ENCODE measurements around the gene IMPA2. TPM values are rescaled to one million over a fixed set of nuclear protein-coding genes. Genes with fewer than 3 reads are reported as not detected.

The IMPA2 gene
- total and polyA plus RNA-seq, 2 experiments from 2014 or later = 8.1 to 13.0 TPM

DNA sequence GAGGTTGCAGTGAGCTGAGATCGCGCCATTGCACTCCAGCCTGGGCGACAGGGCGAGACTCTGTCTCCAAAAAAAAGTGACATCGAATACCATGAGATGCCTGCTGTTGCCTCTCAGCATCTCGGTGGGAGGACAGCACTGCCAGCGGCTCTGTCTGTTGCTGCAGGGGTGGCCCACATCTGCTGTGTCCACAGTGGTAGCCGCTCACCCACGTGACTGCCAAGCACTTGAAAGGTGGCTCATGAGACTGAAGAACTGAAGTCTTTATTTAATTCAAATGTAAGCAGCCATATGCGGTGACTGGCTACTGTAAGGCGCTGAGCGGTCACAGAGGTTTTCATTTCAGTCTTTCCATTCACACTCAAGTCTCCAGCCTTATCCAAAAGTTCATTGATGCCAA, 25.8 kb downstream of the IMPA2 start:
- Histone ChIP-seq H3K79me2 (ENCODE audit: insufficient read depth) (no peaks in the 10 kb centered on the region), H3K4me2 (ENCODE audit: unreplicated experiment) (no peak overlapping the region), H4K20me1 (ENCODE audit: insufficient read depth) (no peaks in the 10 kb centered on the region), H3K27ac (no peak overlapping the region), H3K9ac (no peak overlapping the region), H3K4me1 (ENCODE audit: insufficient read depth) (peaks cover 7% of the 10 kb centered on the region; the same call in 1 of the 2 replicates), H3K36me3 (ENCODE audit: low read depth) (no peaks in the 10 kb centered on the region), H2AFZ (no peak overlapping the region), H3F3A (ENCODE audit: insufficient read depth) (no peaks in the 10 kb centered on the region), H3K27me3 (replicated peaks; ENCODE audit: insufficient read depth) (no peaks in the 10 kb centered on the region), H3K4me3 (no peak overlapping the region), H3K9me3 (ENCODE audit: low read depth) (no peaks in the 10 kb centered on the region), H3K9me2 (ENCODE audit: insufficient read depth) (no peaks in the 10 kb centered on the region)
- 90 to 92% methylated on average over 12 of the region's 12 CpGs for WGBS, 2 experiments (ENCODE audit: low coverage in 1 of 2, low lambda C conversion rate in 2 of 2, missing lambda C conversion rate in 2 of 2)
- TF ChIP-seq EZH2 (IDR thresholded peaks at IDR 0.05; ENCODE audit: insufficient read depth, poor library complexity, severe bottlenecking) (no peak), EZH2phosphoT487 (IDR thresholded peaks at IDR 0.05; ENCODE audit: insufficient read depth, low read depth) (no peak)
- DNase-seq = no peak
- in situ Hi-C loops (cut with MboI) = loop anchor here (10.0 kb wide), 1 partner anchor 272 kb away; no protein-coding TSS in a partner anchor

DNA sequence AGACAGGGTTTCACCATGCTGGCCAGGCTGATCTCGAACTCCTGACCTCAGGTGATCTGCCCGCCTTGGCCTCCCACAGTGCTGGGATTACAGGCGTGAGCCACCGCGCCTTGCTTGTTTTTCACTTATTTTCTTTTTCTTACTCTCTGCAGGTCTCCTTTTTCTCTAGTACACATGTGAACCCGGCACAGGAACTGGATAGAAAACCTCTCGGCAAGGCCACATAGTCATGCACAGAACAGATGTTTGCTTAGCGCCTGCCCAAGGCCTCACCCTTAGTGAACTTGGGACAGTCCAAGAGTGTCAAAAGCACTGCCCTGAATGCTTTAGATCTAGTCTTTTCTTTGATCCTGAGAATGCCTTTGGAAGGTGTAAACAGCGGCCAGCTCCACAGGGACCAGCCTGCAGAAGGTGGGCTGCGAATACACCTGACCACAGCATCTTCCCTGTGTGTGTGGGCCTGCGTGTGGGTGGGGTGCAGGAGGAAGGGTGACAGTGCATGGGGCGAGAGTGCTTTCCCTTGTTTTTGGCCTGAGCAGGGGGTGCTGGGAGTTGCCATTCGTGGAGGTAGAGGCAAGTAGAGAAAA, 27.0 kb downstream of the IMPA2 start:
- H3F3A ChIP-seq (ENCODE audit: insufficient read depth) = no peaks in the 10 kb centered on the region
- H3K4me2 ChIP-seq (ENCODE audit: unreplicated experiment) = no peak overlapping the region
- DNase-seq = no peak
- H3K27ac ChIP-seq = no peak overlapping the region
- in situ Hi-C loops (cut with MboI) = loop anchor here (10.0 kb wide), 1 partner anchor 273 kb away; no protein-coding TSS in a partner anchor
- peaks cover 7% of the 10 kb centered on the region; the same call in 1 of the 2 replicates for H3K4me1 ChIP-seq (ENCODE audit: insufficient read depth)
- WGBS, 2 experiments (ENCODE audit: low coverage in 1 of 2, low lambda C conversion rate in 2 of 2, missing lambda C conversion rate in 2 of 2) = 87 to 88% methylated on average over 11 to 13 of the region's 13 CpGs
- H4K20me1 ChIP-seq (ENCODE audit: insufficient read depth) = no peaks in the 10 kb centered on the region
- H3K4me3 ChIP-seq = no peak overlapping the region
- TF ChIP-seq EZH2phosphoT487 (IDR thresholded peaks at IDR 0.05; ENCODE audit: insufficient read depth, low read depth) = no peak
- TF ChIP-seq EZH2 (IDR thresholded peaks at IDR 0.05; ENCODE audit: insufficient read depth, poor library complexity, severe bottlenecking) = no peak
- H3K9me2 ChIP-seq (ENCODE audit: insufficient read depth) = no peaks in the 10 kb centered on the region
- H3K36me3 ChIP-seq (ENCODE audit: low read depth) = no peaks in the 10 kb centered on the region
- no peak overlapping the region for H2AFZ ChIP-seq
- H3K79me2 ChIP-seq (ENCODE audit: insufficient read depth) = no peaks in the 10 kb centered on the region
- no peak overlapping the region for H3K9ac ChIP-seq
- H3K27me3 ChIP-seq (replicated peaks; ENCODE audit: insufficient read depth) = no peaks in the 10 kb centered on the region
- H3K9me3 ChIP-seq (ENCODE audit: low read depth) = no peaks in the 10 kb centered on the region

DNA sequence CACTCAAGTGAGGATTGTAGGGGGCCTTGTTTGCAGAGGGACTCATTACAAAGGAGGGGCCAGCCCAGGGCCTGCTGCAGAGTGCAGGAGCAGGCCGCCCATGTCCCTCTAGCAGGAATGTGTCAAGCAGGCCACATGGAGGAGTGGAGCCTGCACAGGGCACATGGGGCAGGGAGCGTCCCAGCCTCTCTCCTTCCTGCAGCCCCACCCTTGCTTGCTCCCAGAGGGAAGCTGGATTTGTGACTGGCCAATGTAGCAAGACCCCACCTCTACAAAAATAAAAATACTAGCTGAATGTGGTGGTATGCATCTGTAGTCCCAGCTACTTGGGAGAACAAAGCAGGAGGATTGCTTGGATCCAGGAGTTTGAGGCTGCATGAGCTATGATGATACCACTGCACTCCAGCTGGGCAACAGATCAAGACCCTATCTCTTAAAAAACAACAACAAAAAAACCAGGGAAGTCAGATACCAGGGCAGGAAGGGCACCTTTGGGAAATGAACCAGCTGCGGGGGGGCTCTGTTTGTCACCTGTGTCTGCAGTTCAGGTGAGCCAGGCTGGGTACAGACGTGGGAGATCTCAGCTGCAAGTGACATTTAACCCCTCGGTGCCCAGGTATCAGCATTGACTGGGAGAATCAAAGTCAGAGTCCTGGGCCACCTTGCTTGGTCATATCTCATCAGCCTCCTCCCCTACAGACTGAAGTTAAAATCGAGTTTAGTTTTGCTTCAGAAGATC, 27.7 kb downstream of the IMPA2 start:
- no peak overlapping the region for H2AFZ ChIP-seq
- no peaks in the 10 kb centered on the region for H4K20me1 ChIP-seq (ENCODE audit: insufficient read depth)
- H3K4me3 ChIP-seq = no peak overlapping the region
- WGBS, 2 experiments (ENCODE audit: low coverage in 1 of 2, low lambda C conversion rate in 2 of 2, missing lambda C conversion rate in 2 of 2) = 59 to 64% methylated on average over 6 of the region's 6 CpGs
- no peaks in the 10 kb centered on the region for H3K9me3 ChIP-seq (ENCODE audit: low read depth)
- no peaks in the 10 kb centered on the region for H3K79me2 ChIP-seq (ENCODE audit: insufficient read depth)
- DNase-seq = no peak
- H3K9ac ChIP-seq = no peak overlapping the region
- no peak overlapping the region for H3K27ac ChIP-seq
- no peaks in the 10 kb centered on the region for H3K27me3 ChIP-seq (replicated peaks; ENCODE audit: insufficient read depth)
- H3K4me2 ChIP-seq (ENCODE audit: unreplicated experiment) = no peak overlapping the region
- H3F3A ChIP-seq (ENCODE audit: insufficient read depth) = no peaks in the 10 kb centered on the region
- in situ Hi-C loops (cut with MboI) = loop anchor here (10.0 kb wide), 1 partner anchor 274 kb away; no protein-coding TSS in a partner anchor
- TF ChIP-seq EZH2 (IDR thresholded peaks at IDR 0.05; ENCODE audit: insufficient read depth, poor library complexity, severe bottlenecking) = no peak
- no peak for TF ChIP-seq EZH2phosphoT487 (IDR thresholded peaks at IDR 0.05; ENCODE audit: insufficient read depth, low read depth)
- H3K36me3 ChIP-seq (ENCODE audit: low read depth) = no peaks in the 10 kb centered on the region
- H3K9me2 ChIP-seq (ENCODE audit: insufficient read depth) = no peaks in the 10 kb centered on the region
- H3K4me1 ChIP-seq (ENCODE audit: insufficient read depth) = peaks cover 7% of the 10 kb centered on the region; the same call in 1 of the 2 replicates

DNA sequence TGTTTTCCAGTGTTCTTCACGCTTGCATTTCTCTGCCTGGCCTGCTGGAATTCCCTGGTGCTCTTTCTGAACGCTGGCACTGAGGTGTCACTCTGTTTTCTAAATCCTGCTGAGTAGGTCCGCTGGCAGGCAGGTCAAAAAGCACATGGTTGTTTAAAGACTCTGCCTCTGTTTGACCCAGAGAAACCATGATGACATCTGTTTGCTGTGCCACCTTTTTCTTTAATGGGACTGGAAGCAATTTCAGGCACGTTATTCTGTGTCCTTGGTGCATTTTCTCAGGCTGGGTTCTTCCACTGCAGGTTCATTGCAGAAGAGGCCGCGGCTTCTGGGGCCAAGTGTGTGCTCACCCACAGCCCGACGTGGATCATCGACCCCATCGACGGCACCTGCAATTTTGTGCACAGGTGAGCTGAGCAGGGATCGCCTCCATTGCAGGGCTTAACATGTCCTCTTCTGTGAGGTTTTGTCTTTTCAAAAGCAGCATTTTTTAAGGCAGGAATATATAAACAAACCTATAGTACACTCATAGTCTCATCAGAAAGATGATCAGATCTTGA, 28.4 kb downstream of the IMPA2 start:
- no peaks in the 10 kb centered on the region for H3K9me2 ChIP-seq (ENCODE audit: insufficient read depth)
- 83 to 84% methylated on average over 12 of the region's 12 CpGs for WGBS, 2 experiments (ENCODE audit: low coverage in 1 of 2, low lambda C conversion rate in 2 of 2, missing lambda C conversion rate in 2 of 2)
- no peaks in the 10 kb centered on the region for H3F3A ChIP-seq (ENCODE audit: insufficient read depth)
- no peak overlapping the region for H2AFZ ChIP-seq
- H3K27me3 ChIP-seq (replicated peaks; ENCODE audit: insufficient read depth) = no peaks in the 10 kb centered on the region
- H3K4me1 ChIP-seq (ENCODE audit: insufficient read depth) = peaks cover 7% of the 10 kb centered on the region; the same call in 1 of the 2 replicates
- H3K79me2 ChIP-seq (ENCODE audit: insufficient read depth) = no peaks in the 10 kb centered on the region
- H3K36me3 ChIP-seq (ENCODE audit: low read depth) = no peaks in the 10 kb centered on the region
- H3K9me3 ChIP-seq (ENCODE audit: low read depth) = no peaks in the 10 kb centered on the region
- no peaks in the 10 kb centered on the region for H4K20me1 ChIP-seq (ENCODE audit: insufficient read depth)
- no peak for DNase-seq
- no peak overlapping the region for H3K4me2 ChIP-seq (ENCODE audit: unreplicated experiment)
- in situ Hi-C loops (cut with MboI) = loop anchor here (10.0 kb wide), 1 partner anchor 275 kb away; no protein-coding TSS in a partner anchor
- H3K27ac ChIP-seq = no peak overlapping the region
- TF ChIP-seq EZH2 (IDR thresholded peaks at IDR 0.05; ENCODE audit: insufficient read depth, poor library complexity, severe bottlenecking) (no peak), EZH2phosphoT487 (IDR thresholded peaks at IDR 0.05; ENCODE audit: insufficient read depth, low read depth) (no peak)
- no peak overlapping the region for H3K4me3 ChIP-seq
- no peak overlapping the region for H3K9ac ChIP-seq
